Body of pancreas (tissue), 4 donors: Measurements from ENCODE around the gene TENM3. TPM values are rescaled to one million over a fixed set of nuclear protein-coding genes. Genes with fewer than 3 reads are reported as not detected.

Experiments used
- ATAC-seq: fragments of 150-250 bp; one replicate; pipeline ENCODE4 v1.9.1; 2016
- DNase-seq, 4 donors: peaks; one replicate each; pipeline ENCODE4 v3.0.0-alpha.2; 2019
- H3K27ac ChIP-seq, 4 donors: fragments of 200-600 bp; sonication (generic); 1 replicate in 3 of 4; 2 replicates in 1 of 4; pipeline versions ENCODE4 v1.5.1 to v1.6.1; 2016 to 2019; ENCODE audit warnings: mild to moderate bottlenecking in 1 of 4, mixed read lengths in 1 of 4, moderate library complexity in 1 of 4
- H3K27me3 ChIP-seq, 2 donors: fragments of 200-600 bp; sonication (generic); one replicate each; pipeline ENCODE4 v1.6.0; 2016; ENCODE audit warnings: mild to moderate bottlenecking in 1 of 2
- H3K36me3 ChIP-seq, 2 donors: fragments of 200-600 bp; sonication (generic); replicated peaks in 1 of 2; 2 replicates each; pipeline ENCODE4 v1.5.1; 2016; ENCODE audit warnings: low read depth in 2 of 2; ENCODE audit not compliant: insufficient read depth in 1 of 2
- H3K4me1 ChIP-seq: fragments of 200-600 bp; sonication (generic); one replicate; pipeline ENCODE4 v1.6.0; 2016
- H3K4me3 ChIP-seq, 2 donors: fragments of 200-600 bp; sonication (generic); 1 replicate in 1 of 2; 2 replicates in 1 of 2; pipeline ENCODE4 v1.5.1; 2016 to 2019
- H3K9me3 ChIP-seq, 3 donors: fragments of 200-600 bp; sonication (generic); 1 replicate in 2 of 3; 2 replicates in 1 of 3; pipeline ENCODE4 v1.5.1; 2016
- POLR2A ChIP-seq, 3 donors: fragments of 450-650 bp; IDR thresholded peaks; one replicate each; pipeline ENCODE4 v1.6.1; 2016; ENCODE audit warnings: antibody characterized with exemption in 3 of 3, mild to moderate bottlenecking in 2 of 3
- WGBS, 2 donors: methylation state at CpG; one replicate each; pipeline ENCODE4 v1.1.5; 2017; 5-methylcytosine and 5-hydroxymethylcytosine counted together
- intact Hi-C: fragments of 100-400 bp; cut with DNase I; formaldehyde crosslinking; loops from one replicate; pipeline ENCODE4 v1.15.1; 2023
- total RNA-seq, 2 donors: library from RNA; depleted of rRNA; stranded (reverse); fragments of >200 nt; gene quantifications; one replicate each; pipeline ENCODE4 v1.1.0, GENCODE V29; 2016
- TF ChIP-seq, protein P1 (sequence below), 7 experiments: fragments of 450-650 bp in 4 of 7; fragments of 200-600 bp in 3 of 7; sonication (generic) in 3 of 7; IDR thresholded peaks; one replicate each; pipeline ENCODE4 v1.5.1; 2016 to 2019; ENCODE audit warnings: antibody characterized with exemption in 7 of 7

TENM3 gene
- total RNA-seq, 2 donors from 2014 or later = 2.3 to 9.6 TPM

DNA sequence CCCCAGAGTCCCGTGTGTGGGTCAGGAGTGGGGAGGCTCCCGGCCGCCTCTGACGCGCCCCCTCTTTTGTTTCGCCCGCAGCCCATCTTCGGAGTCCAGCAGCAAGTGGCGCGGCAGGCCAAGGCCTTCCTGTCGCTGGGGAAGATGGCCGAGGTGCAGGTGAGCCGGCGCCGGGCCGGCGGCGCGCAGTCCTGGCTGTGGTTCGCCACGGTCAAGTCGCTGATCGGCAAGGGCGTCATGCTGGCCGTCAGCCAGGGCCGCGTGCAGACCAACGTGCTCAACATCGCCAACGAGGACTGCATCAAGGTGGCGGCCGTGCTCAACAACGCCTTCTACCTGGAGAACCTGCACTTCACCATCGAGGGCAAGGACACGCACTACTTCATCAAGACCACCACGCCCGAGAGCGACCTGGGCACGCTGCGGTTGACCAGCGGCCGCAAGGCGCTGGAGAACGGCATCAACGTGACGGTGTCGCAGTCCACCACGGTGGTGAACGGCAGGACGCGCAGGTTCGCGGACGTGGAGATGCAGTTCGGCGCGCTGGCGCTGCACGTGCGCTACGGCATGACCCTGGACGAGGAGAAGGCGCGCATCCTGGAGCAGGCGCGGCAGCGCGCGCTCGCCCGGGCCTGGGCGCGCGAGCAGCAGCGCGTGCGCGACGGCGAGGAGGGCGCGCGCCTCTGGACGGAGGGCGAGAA, 556.5 kb downstream of the TENM3 start:
- DNase-seq (no peak), ATAC-seq (no peak)
- no peak for TF ChIP-seq POLR2A (IDR thresholded peaks at IDR 0.05)
- TF ChIP-seq, protein P1, sequence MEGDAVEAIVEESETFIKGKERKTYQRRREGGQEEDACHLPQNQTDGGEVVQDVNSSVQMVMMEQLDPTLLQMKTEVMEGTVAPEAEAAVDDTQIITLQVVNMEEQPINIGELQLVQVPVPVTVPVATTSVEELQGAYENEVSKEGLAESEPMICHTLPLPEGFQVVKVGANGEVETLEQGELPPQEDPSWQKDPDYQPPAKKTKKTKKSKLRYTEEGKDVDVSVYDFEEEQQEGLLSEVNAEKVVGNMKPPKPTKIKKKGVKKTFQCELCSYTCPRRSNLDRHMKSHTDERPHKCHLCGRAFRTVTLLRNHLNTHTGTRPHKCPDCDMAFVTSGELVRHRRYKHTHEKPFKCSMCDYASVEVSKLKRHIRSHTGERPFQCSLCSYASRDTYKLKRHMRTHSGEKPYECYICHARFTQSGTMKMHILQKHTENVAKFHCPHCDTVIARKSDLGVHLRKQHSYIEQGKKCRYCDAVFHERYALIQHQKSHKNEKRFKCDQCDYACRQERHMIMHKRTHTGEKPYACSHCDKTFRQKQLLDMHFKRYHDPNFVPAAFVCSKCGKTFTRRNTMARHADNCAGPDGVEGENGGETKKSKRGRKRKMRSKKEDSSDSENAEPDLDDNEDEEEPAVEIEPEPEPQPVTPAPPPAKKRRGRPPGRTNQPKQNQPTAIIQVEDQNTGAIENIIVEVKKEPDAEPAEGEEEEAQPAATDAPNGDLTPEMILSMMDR (IDR thresholded peaks at IDR 0.05) = no peak
- H3K9me3 ChIP-seq = no peaks in the 10 kb centered on the region
- H3K27ac ChIP-seq = no peak overlapping the region
- no peaks in the 10 kb centered on the region for H3K4me1 ChIP-seq
- 96 to 97% methylated on average over 73 to 83 of the region's 85 CpGs for WGBS, 2 donors
- H3K4me3 ChIP-seq = no peak overlapping the region
- intact Hi-C loops = loop anchor here (10.0 kb wide), 1 partner anchor 315 kb away; no protein-coding TSS in a partner anchor
- no peaks in the 10 kb centered on the region for H3K27me3 ChIP-seq
- H3K36me3 ChIP-seq = no peaks in the 10 kb centered on the region

- Histone ChIP-seq H3K4me1 (no peaks in the 10 kb centered on the region), H3K36me3 (no peaks in the 10 kb centered on the region), H3K27me3 (no peaks in the 10 kb centered on the region), H3K9me3 (no peaks in the 10 kb centered on the region), H3K4me3 (no peak overlapping the region), H3K27ac (no peak overlapping the region)
- intact Hi-C loops = loop anchor here (10.0 kb wide), 1 partner anchor 315 kb away; no protein-coding TSS in a partner anchor
- TF ChIP-seq, protein P1 (IDR thresholded peaks at IDR 0.05) = no peak
- no peak for TF ChIP-seq POLR2A (IDR thresholded peaks at IDR 0.05)
- 87 to 88% methylated on average over 16 to 18 of the region's 29 CpGs for WGBS, 2 donors
- no peak for DNase-seq
- ATAC-seq = no peak
Observed at GRCh38 chr4:182800216-182800515, 557.0 kb downstream of the TENM3 start.

GRCh38 chr4:182801636-182802035, 558.4 kb downstream of the TENM3 start:
- DNase-seq (no peak), ATAC-seq (no peak)
- no peak overlapping the region for H3K27ac ChIP-seq
- intact Hi-C loops = loop anchor here (10.0 kb wide), 1 partner anchor 317 kb away; no protein-coding TSS in a partner anchor
- H3K4me3 ChIP-seq = no peak overlapping the region
- TF ChIP-seq, protein P1 (IDR thresholded peaks at IDR 0.05) = no peak
- TF ChIP-seq POLR2A (IDR thresholded peaks at IDR 0.05) = no peak
- H3K4me1 ChIP-seq = no peaks in the 10 kb centered on the region
- no peaks in the 10 kb centered on the region for H3K36me3 ChIP-seq
- H3K27me3 ChIP-seq = no peaks in the 10 kb centered on the region
- 88 to 93% methylated on average over 15 of the region's 15 CpGs for WGBS, 2 donors
- H3K9me3 ChIP-seq = no peaks in the 10 kb centered on the region

- no peaks in the 10 kb centered on the region for H3K4me1 ChIP-seq
- no peak for DNase-seq
- H3K36me3 ChIP-seq = no peaks in the 10 kb centered on the region
- no peaks in the 10 kb centered on the region for H3K9me3 ChIP-seq
- no peak overlapping the region for H3K27ac ChIP-seq
- no peak for ATAC-seq
- no peak for TF ChIP-seq POLR2A (IDR thresholded peaks at IDR 0.05)
- TF ChIP-seq, protein P1 (IDR thresholded peaks at IDR 0.05) = no peak
- H3K4me3 ChIP-seq = no peak overlapping the region
- intact Hi-C loops = loop anchor here (10.0 kb wide), 1 partner anchor 318 kb away; no protein-coding TSS in a partner anchor
- H3K27me3 ChIP-seq = no peaks in the 10 kb centered on the region
Observed at GRCh38 chr4:182802621-182803020, 559.4 kb downstream of the TENM3 start.

DNA sequence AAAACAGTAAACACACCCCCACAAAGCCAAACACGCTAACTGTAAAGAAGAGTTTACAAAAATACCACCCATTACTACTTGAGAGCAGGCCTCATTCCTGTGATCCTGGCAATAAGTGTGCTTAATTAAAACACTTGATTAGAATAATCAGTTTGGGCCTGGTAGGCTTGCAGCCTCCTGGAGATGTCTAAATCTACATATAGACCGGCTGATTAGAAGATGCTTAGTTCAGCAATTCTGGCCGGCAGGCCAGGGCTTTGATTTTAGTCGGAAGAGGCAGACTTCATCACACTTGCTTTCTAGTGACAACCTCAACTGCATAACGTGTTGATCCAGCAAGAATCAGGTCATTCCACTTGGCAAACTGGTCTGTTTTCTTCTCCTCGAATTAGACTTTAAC, 560.0 kb downstream of the TENM3 start:
- ATAC-seq = no peak
- WGBS, 2 donors = 73 to 74% methylated on average over 6 of the region's 6 CpGs
- TF ChIP-seq, protein P1 (IDR thresholded peaks at IDR 0.05) = no peak
- no peak for TF ChIP-seq POLR2A (IDR thresholded peaks at IDR 0.05)
- no peaks in the 10 kb centered on the region for H3K36me3 ChIP-seq
- intact Hi-C loops = loop anchor here (10.0 kb wide), 1 partner anchor 318 kb away; no protein-coding TSS in a partner anchor
- no peak overlapping the region for H3K27ac ChIP-seq
- DNase-seq = no peak
- no peaks in the 10 kb centered on the region for H3K27me3 ChIP-seq
- H3K9me3 ChIP-seq = no peaks in the 10 kb centered on the region
- no peak overlapping the region for H3K4me3 ChIP-seq
- no peaks in the 10 kb centered on the region for H3K4me1 ChIP-seq
